HG03196 (cell line): ENCODE data around the gene MAST2.
"Not testable (repeated sequence)": the region's sequence is repeated elsewhere in the genome, so short reads cannot be mapped to it uniquely, and the experiment has no call there.

Experiments
- ATAC-seq: cut with Tn5 transposase; IDR thresholded peaks from one replicate; pipeline ENCODE4 v1.9.1; 2021; ENCODE audit not compliant: unreplicated experiment

The MAST2 gene

GRCh38 chr1:45891087-45891486 lies 87.7 kb downstream of the MAST2 start:
- no peak for ATAC-seq

- no peak for ATAC-seq
Observed at GRCh38 chr1:45892068-45892785, 88.8 kb downstream of the MAST2 start.

GRCh38 chr1:45894331-45894730 lies 90.9 kb downstream of the MAST2 start:
- no peak for ATAC-seq

GRCh38 chr1:45894921-45895320 lies 91.5 kb downstream of the MAST2 start:
- no peak for ATAC-seq

GRCh38 chr1:45895406-45895805 lies 92.0 kb downstream of the MAST2 start:
- no peak for ATAC-seq

- ATAC-seq, result no peak
Observed at GRCh38 chr1:45906883-45907282, 103.5 kb downstream of the MAST2 start.

- ATAC-seq, result no peak
Observed at GRCh38 chr1:45908611-45909140, 105.3 kb downstream of the MAST2 start.

- ATAC-seq, result no peak
Observed at GRCh38 chr1:45911634-45912033, 108.2 kb downstream of the MAST2 start.

GRCh38 chr1:45913183-45913683 lies 109.8 kb downstream of the MAST2 start:
- no peak for ATAC-seq

GRCh38 chr1:45913731-45914501 lies 110.5 kb downstream of the MAST2 start:
- ATAC-seq, result no peak

- no peak for ATAC-seq
Observed at GRCh38 chr1:45914836-45915235, 111.4 kb downstream of the MAST2 start.

GRCh38 chr1:45922374-45922773 lies 119.0 kb downstream of the MAST2 start:
- no peak for ATAC-seq

- ATAC-seq, result no peak
Observed at GRCh38 chr1:45922813-45923212, 119.4 kb downstream of the MAST2 start.

GRCh38 chr1:45923343-45923742 lies 119.9 kb downstream of the MAST2 start:
- no peak for ATAC-seq

GRCh38 chr1:45924736-45925135 lies 121.3 kb downstream of the MAST2 start:
- ATAC-seq, result no peak

GRCh38 chr1:45925728-45926287 lies 122.4 kb downstream of the MAST2 start:
- ATAC-seq, result no peak

- no peak for ATAC-seq
Observed at GRCh38 chr1:45926330-45926729, 122.9 kb downstream of the MAST2 start.

GRCh38 chr1:45927231-45927915 lies 124.0 kb downstream of the MAST2 start:
- not testable (repeated sequence) for ATAC-seq

- no peak for ATAC-seq
Observed at GRCh38 chr1:45928486-45929205, 125.2 kb downstream of the MAST2 start.

- no peak for ATAC-seq
Observed at GRCh38 chr1:45929257-45929687, 125.9 kb downstream of the MAST2 start.
